D721Med (cell line): ENCODE data around the gene ZNF57.
"Not testable (repeated sequence)": the region's sequence is repeated elsewhere in the genome, so short reads cannot be mapped to it uniquely, and the experiment has no call there.

Experiments
- DNase-seq: peaks from one replicate; pipeline ENCODE4 v3.0.0; 2011; ENCODE audit warnings: low spot score; ENCODE audit not compliant: insufficient read length
- FAIRE-seq: peaks from 2 replicates; lab custom pipeline; 2011; peaks lifted over from hg19 to GRCh38; lab: Jason Lieb, UNC
- TF ChIP-seq, protein P1 (sequence below): IDR thresholded peaks from 2 replicates; pipeline ENCODE4 v1.5.1; 2012; ENCODE audit warnings: mild to moderate bottlenecking, control low read depth; ENCODE audit not compliant: insufficient read depth; ENCODE audit errors: missing control alignments

ZNF57 gene

DNA sequence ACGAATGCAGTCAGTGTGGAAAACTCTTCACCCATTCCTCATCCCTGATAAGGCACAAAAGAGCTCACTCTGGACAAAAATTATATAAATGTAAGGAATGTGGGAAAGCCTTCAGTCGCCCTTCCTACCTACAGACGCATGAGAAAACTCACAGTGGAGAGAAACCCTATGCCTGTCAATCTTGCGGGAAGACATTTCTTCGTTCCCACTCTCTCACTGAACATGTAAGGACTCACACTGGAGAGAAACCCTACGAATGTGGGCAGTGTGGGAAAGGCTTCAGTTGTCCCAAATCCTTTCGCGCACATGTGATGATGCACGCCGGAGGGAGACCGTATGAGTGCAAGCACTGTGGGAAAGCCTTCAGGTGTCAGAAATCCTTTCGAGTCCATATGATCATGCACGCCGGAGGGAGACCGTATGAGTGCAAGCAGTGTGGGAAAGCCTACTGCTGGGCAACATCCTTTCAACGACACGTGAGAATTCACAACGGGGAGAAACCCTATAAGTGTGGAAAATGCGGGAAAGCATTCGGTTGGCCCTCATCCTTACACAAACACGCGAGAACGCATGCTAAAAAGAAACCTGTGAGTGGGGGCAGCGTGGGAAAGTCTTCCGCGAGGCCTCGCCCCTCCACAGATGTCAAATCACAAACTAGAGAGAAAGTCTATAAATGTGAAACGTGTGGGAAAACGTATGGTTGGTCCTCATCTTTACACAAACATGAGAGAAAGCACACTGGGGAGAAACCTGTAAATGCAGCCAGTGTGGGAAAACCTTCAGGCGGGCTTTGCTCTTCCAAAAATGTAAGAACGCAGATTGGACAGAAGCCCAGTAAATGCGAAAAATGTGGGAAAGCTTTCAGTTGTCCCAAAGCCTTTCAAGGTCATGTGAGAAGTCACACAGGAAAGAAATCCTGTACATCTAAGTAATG, 23.1 kb upstream of the ZNF57 start:
- DNase-seq (no peak), FAIRE-seq (no peak)
- TF ChIP-seq, protein P1, sequence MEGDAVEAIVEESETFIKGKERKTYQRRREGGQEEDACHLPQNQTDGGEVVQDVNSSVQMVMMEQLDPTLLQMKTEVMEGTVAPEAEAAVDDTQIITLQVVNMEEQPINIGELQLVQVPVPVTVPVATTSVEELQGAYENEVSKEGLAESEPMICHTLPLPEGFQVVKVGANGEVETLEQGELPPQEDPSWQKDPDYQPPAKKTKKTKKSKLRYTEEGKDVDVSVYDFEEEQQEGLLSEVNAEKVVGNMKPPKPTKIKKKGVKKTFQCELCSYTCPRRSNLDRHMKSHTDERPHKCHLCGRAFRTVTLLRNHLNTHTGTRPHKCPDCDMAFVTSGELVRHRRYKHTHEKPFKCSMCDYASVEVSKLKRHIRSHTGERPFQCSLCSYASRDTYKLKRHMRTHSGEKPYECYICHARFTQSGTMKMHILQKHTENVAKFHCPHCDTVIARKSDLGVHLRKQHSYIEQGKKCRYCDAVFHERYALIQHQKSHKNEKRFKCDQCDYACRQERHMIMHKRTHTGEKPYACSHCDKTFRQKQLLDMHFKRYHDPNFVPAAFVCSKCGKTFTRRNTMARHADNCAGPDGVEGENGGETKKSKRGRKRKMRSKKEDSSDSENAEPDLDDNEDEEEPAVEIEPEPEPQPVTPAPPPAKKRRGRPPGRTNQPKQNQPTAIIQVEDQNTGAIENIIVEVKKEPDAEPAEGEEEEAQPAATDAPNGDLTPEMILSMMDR, result no peak

DNA sequence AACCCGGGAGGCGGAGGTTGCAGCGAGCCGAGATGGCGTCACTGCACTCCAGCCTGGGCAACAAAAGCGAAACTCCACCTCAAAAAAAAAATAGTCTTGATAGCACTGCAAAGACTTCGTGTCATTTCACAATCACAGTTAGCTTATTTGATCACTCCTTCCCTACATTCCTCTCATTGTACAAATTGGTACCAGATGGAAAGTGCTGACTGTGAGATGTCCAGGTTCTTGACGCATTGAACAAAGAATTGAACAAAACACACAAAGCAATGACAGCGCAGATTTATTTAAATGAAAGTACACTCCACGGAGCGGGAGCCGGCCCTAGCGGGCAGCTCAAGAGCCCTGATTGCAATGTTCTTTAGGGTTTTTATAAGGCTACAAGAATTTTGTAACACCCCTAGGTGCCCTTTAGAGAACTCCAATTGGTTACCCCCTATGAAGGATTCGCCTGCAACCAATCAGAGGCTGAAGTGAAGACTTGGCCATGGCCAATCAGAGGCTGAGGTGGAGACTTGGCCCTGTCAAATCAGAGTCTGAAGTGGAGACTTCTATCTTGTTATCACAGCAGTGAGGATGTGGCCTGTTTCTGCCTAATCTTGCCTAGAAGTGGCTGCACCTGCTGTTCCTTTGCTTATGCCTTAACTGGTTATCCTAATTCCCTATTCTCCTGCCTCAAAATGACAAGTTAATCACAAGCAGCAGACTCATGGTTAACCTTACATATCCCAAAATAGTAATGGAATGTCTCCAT, 16.9 kb upstream of the ZNF57 start:
- no peak for DNase-seq
- no peak for FAIRE-seq
- TF ChIP-seq, protein P1, result no peak

DNA sequence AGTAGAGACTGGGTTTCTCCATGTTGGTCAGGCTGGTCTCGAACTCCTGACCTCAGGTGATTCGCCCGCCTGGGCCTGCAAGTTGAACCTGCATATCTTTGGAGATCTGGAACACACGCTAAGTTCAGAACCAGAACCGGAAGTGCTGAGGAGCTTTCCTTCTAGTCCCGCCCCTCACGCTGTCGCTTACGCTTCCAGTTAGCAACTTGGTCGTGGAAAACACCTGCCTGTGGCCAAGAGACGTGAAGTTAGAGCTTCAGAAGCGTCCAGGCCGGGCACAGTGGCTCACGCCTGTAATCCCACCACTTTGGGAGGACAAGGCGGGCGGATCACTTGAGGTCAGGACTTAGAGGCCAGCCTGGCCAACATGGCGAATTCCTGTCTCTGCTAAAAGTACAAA, 15.0 kb upstream of the ZNF57 start:
- FAIRE-seq (no peak), DNase-seq (no peak)
- TF ChIP-seq, protein P1, result no peak

DNA sequence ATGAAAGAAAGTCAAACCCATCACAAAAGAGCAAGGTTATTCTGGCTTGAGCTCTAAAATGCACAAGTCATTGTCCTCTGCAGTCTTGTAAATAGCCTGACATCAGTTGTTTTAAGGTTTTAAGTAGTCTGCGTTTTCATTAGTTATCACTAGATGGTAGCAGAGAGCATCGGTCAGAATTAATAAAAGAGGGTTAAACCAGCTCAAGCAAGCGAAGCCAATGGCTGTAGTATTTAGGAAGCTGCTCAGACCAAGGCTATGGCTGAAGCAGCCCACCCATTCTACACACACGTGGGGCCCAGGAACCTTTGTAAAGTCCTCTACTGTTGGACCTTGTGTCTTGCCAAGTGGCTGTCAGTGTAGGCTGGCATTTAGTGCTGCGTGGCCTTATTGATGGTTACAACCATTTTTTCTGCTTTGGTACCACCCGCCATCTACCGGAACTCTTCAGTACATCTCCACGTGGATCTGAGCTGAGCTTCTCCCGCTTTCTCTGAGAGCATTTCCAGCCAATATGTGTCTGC, 13.3 kb upstream of the ZNF57 start:
- TF ChIP-seq, protein P1, result peak; percentile 78
- FAIRE-seq (peak; percentile 67), DNase-seq (peak; percentile 67)

DNA sequence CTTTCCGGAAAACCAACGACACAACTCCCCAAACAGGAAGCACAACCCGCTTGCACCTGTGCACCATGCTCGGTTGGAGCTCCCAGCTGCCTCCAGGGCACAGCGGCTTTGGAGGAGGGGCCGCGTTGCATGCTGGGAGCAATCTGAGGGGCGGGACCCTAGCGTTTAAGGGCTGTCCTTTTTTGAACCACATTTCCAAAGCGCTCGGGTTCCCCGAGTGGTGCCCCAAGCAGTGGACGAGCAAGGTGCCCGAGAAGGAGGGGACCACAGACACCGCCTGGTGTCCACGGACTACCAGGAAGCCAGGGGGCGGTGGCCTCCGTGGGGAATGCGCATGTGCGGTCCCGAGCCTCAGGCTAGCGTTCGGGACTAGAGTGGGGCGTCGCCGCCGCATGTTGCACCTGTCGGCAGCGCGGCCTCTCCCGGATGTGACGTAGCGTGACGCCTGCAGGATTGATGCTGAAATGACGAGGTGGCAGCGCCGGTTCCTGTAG, 11.9 kb upstream of the ZNF57 start:
- FAIRE-seq, result no peak
- TF ChIP-seq, protein P1, result no peak
- DNase-seq, result no peak

DNA sequence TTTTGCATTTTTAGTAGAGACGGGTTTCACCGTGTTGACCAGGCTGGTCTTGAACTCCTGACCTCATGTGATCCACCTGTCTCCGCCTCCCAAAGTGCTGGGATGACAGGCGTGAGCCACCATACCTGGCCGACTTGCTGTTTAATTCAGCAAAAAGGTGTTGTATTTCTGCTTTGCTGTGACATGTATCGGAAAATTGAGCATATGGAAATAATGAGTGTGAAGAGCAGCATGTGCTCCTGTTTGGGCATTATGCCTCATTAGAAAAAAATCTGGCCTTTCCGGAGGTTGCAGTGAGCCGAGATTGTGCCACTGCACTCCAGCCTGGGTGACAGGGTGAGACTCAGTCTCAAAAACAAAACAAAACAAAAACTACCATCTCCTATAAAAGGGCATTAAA, 10.2 kb upstream of the ZNF57 start:
- not testable (repeated sequence) for FAIRE-seq, DNase-seq

DNA sequence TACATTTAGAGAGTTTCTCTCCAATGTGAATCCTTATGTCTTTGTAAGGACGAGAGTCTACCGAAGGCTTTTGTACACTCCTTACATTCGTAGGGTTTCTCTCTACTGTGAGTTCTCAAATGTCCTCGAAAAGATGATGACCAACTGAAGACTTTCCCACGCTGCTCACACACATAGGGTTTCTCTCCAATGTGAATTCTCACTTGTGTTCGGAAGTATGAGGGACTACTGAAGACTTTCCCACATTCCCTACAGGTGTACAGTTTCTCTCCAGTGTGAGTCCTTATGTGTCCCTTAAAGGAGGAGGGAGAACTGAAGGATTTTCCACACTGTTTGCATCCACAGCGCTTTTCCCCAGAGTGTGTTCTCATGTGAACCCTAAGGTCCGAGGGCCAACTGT, 4.0 kb upstream of the ZNF57 start:
- TF ChIP-seq, protein P1, result no peak
- no peak for FAIRE-seq
- no peak for DNase-seq
